A549 treated with AZD9567 at 1 μM for 4 hours (cell line): ENCODE results near the gene RNF112. TPM values are rescaled to one million over a fixed set of nuclear protein-coding genes. Genes with fewer than 3 reads are reported as not detected.

Experiments
- total RNA-seq: library from RNA; stranded (reverse); fragments of 200-300 nt; extraction: Qiagen RNA extraction; gene quantifications from 5 replicates; pipeline ENCODE4 v1.2.3, GENCODE V29; 2022; ENCODE audit not compliant: insufficient read depth

RNF112 gene, protein sequence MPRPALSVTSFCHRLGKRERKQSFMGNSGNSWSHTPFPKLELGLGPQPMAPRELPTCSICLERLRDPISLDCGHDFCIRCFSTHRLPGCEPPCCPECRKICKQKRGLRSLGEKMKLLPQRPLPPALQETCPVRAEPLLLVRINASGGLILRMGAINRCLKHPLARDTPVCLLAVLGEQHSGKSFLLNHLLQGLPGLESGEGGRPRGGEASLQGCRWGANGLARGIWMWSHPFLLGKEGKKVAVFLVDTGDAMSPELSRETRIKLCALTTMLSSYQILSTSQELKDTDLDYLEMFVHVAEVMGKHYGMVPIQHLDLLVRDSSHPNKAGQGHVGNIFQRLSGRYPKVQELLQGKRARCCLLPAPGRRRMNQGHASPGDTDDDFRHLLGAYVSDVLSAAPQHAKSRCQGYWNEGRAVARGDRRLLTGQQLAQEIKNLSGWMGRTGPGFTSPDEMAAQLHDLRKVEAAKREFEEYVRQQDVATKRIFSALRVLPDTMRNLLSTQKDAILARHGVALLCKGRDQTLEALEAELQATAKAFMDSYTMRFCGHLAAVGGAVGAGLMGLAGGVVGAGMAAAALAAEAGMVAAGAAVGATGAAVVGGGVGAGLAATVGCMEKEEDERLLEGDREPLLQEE
- 0.42 to 0.94 TPM (median 0.67 TPM) in 4 of 5 replicates, not detected in the other for total RNA-seq

DNA sequence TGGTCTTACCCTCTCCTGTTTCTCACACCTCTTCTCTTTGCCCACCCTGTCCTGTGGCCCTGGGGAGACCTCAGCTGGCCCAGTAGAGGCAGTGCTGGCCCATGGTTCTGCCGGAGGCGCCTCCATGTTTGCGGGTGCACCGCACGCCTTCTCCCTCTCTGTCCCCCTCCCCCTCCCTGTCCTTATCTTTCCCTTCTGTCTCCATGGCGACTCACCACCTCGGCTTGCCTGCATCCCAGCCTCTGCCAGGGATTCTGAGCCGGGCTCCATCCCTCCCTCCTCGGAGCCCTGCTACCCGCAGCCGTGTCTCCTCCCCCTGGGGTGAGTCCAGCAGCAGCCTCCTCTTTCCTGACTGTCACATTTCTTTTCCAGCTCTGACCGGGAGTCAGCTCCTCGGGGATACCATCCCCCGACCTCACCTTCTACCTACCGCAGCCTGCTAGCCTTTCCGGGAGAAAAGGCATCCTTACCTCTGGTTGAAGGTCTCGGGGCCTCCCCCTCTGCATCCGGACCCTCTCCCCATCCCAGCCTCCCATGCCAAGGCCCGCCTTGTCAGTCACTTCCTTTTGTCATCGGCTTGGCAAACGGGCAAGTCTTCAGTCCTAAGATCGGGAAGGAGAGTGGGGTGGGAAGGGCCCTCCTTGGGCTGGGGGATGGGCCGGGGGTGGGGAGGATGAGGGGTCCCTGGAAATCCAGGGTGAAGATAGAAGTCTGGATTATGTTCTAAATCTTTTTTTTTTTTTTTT lies at the start of gene RNF112:
Gene RNF112, plus strand, starts transcription at position 358 of the 746 bp plus-strand sequence. Its CDS starts 177 bp downstream, at position 535.

DNA sequence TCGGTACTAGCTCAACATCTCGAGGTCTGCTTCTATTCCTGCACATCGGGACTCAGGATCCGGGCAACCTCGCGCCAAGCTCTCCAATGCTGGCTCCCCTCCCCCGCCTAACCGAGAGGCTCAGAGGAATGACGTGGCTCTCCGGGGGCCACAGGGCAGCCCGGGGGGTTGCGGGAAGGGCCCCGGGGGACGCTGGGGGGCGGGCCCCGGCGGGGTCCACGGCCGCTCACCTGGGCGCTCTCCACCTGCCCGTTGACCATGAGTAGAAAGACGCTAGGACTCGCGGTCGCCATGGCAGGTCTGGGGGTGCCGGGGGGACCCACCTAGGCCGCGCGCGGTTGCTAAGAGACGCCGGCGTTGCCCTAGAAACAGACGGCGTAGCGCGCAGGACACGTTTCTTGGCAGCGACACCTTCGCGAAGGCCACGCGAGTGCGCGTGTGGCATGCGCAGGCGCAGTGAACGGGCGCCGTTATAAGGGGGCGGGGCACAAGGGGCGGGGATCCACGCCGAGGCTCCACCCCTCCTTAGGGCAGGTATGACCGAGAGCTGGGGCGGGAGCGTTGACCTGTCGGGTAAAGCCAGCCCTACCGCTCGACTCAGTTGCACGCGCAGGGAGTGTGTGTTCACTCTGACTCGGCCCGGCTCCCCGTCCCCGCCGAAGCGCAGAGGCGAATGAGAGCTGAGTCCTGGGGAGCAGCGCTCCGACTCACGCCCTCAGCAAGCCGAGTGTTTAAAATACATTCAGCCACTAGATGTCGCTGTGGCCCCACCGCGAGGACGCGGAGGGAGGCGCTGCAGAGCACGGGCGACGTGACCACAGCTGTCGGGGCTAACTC lies 48.5 kb upstream of the RNF112 start, which contains the start of gene B9D1:
Gene B9D1, minus strand, starts transcription at position 447 of the 837 bp plus-strand sequence. Its CDS starts 154 bp downstream, at position 293.

DNA sequence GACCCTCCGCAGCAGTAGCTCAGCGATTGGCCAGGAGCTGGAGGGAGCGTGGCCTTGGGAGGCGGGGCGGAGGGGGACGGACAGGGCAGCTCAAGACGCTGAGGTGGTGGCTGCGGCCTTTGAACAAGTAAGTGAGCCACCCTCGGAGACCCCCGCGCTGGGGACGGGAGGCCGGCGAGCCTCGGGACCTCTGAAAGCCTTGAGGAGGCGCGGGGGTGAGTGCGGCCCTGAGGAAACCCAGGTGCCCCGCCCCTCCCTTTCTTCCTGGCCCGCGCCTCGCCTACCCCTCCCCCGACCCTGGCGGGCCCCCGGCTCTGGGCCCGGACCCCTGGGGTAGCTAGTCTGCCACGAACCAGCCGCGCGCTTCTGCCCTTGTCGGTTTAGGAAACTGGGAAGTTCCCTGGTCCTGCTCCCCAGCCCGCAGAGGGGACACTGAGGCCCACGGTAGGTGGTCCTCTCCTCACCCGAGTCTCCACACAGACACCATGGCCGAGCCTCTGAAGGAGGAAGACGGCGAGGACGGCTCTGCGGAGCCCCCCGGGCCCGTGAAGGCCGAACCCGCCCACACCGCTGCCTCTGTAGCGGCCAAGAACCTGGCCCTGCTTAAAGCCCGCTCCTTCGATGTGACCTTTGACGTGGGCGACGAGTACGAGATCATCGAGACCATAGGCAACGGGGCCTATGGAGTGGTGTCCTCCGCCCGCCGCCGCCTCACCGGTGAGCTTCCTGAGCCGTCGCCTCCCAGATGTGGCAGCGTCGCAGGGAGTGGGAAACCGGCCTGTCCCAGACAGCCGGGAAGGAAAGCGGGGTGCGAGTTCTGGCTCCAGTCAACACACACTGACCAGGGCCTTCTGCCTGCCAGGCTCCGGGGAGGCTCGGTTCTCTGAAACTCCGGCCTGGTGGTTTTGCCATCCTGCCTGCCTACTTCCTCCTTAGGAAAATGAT lies 32.3 kb upstream of the RNF112 start, which contains the start of gene MAPK7:
Gene MAPK7, plus strand, starts transcription at position 83 of the 945 bp plus-strand sequence. Its CDS starts 403 bp downstream, at position 486.

DNA sequence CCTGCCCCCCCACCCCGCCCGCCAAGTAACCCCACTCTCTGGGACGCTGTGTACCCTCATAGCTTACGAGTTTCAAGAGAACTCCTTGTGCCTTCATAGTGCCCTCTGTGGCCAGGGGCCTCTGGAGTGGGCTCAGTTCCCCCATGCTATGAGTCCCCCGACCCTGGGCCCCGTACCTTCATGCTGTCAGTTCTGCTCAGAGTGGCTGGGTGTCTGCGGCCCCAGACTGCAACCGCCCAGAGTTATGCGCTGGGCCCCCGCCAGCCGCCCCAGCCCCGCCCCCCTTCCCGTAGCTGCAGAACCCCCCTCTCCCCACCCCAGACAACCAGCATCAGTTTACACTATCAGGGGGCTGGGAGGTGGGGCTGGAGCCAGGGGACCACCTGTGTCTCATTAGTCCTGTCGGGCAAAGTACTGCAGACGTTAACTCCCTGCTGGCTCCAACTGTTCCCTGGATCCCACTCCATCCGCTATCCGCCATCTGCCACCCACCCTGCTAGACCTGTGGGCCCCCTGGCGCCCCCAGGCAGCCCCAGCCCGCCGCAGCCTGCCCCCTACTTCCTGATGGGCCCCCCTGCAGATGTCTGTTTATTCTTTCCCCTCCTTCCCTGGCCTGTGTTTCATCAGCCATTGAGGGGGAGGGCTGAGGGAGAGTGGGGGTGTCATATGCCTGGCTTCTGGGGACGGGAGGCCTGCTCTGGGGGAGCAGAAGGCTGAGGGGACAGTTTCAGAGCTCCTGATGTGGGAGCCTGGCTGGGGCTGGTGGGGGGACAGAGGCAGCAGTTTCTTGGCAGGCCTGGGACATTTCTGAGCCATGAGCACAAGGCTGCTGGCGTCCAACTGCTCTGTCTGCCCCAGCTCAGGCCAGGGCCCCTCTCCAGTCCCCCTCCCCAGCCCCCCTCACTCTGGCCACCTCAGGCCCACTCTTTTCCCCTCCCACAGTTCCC lies 23.8 kb upstream of the RNF112 start, which contains the start of gene MFAP4:
Gene MFAP4, minus strand, starts transcription at position 217 of the 947 bp plus-strand sequence. Its CDS starts 35 bp downstream, at position 182.

Other genes with a start within 250 kb of the RNF112 start
- 44.8 to 59.3 TPM (median 55.8 TPM) in 5 replicates for gene EPN2, start 173.9 kb upstream of the RNF112 start, total RNA-seq
- gene B9D1, start 48.5 kb upstream of the RNF112 start, total RNA-seq: 43.8 to 48.0 TPM (median 47.4 TPM) in 5 replicates
- 22.8 to 26.8 TPM (median 24.4 TPM) in 5 replicates for gene MAPK7, start 32.7 kb upstream of the RNF112 start, total RNA-seq
- 0.06 TPM in 1 of 5 replicates, not detected in the others for gene MFAP4, start 24.0 kb upstream of the RNF112 start, total RNA-seq
- gene SLC47A1, start 122.6 kb downstream of the RNF112 start, total RNA-seq: 21.6 to 28.1 TPM (median 22.8 TPM) in 5 replicates
- 155 to 179 TPM (median 178 TPM) in 5 replicates for gene ALDH3A2, start 237.5 kb downstream of the RNF112 start, total RNA-seq